Astrocyte (in vitro differentiated cells and primary cell): ENCODE data around the gene PRRG1. TPM values are rescaled to one million over a fixed set of nuclear protein-coding genes. Genes with fewer than 3 reads are reported as not detected.
A peak's percentile ranks its signal among the peaks of the same experiment; 100 is the strongest.

Experiments used
- DNase-seq: peaks from one replicate; pipeline ENCODE4 v3.0.0-alpha.2; 2010; ENCODE audit warnings: low read depth
- FAIRE-seq: peaks from 2 replicates; lab custom pipeline; 2011; peaks lifted over from hg19 to GRCh38; lab: Jason Lieb, UNC
- H2AFZ ChIP-seq: 2 replicates; pipeline ENCODE4 v1.6.0; 2012; ENCODE audit warnings: low read depth, low read length, inconsistent platforms
- H3K27ac ChIP-seq: 2 replicates; pipeline ENCODE4 v1.5.1; 2011; ENCODE audit warnings: low read depth, low read length, inconsistent platforms
- H3K27me3 ChIP-seq: 2 replicates; pipeline ENCODE4 v1.6.0; 2011; ENCODE audit warnings: low read length, inconsistent platforms; ENCODE audit not compliant: insufficient read depth
- H3K36me3 ChIP-seq: 2 replicates; pipeline ENCODE4 v1.5.1; 2011; ENCODE audit warnings: low read length, inconsistent platforms; ENCODE audit not compliant: insufficient read depth
- H3K4me1 ChIP-seq: 2 replicates; pipeline ENCODE4 v1.5.1; 2011; ENCODE audit warnings: low read length, inconsistent platforms; ENCODE audit not compliant: insufficient read depth
- H3K4me2 ChIP-seq: 2 replicates; pipeline ENCODE4 v1.6.0; 2012; ENCODE audit warnings: low read length, inconsistent platforms
- H3K4me3 ChIP-seq: 2 replicates; pipeline ENCODE4 v1.5.1; 2011; ENCODE audit warnings: low read depth, mild to moderate bottlenecking, low read length, inconsistent platforms; ENCODE audit not compliant: insufficient read depth
- H3K79me2 ChIP-seq: 2 replicates; pipeline ENCODE4 v1.6.0; 2012; ENCODE audit warnings: mild to moderate bottlenecking, low read length, inconsistent platforms; ENCODE audit not compliant: insufficient read depth
- H3K9ac ChIP-seq: 2 replicates; pipeline ENCODE4 v1.6.0; 2012; ENCODE audit warnings: mild to moderate bottlenecking, low read length, inconsistent platforms
- H3K9me3 ChIP-seq: 2 replicates; pipeline ENCODE4 v1.5.1; 2012; ENCODE audit warnings: low read depth, mild to moderate bottlenecking, low read length, inconsistent platforms; ENCODE audit not compliant: insufficient read depth
- H4K20me1 ChIP-seq: 2 replicates; pipeline ENCODE4 v1.6.0; 2012; ENCODE audit warnings: low read length, inconsistent platforms; ENCODE audit not compliant: insufficient read depth
- H3K27ac Mint-ChIP-seq: one replicate; pipeline ENCODE4 v1.8.0; 2021; ENCODE audit warnings: mild to moderate bottlenecking, mixed read lengths; ENCODE audit not compliant: unreplicated experiment
- H3K27me3 Mint-ChIP-seq: one replicate; pipeline ENCODE4 v1.8.0; 2021; ENCODE audit warnings: low read depth, mixed read lengths; ENCODE audit not compliant: unreplicated experiment
- H3K36me3 Mint-ChIP-seq: one replicate; pipeline ENCODE4 v1.8.0; 2021; ENCODE audit warnings: low read depth, mixed read lengths; ENCODE audit not compliant: unreplicated experiment
- H3K4me1 Mint-ChIP-seq: one replicate; pipeline ENCODE4 v1.8.0; 2021; ENCODE audit warnings: low read depth, mixed read lengths; ENCODE audit not compliant: unreplicated experiment
- H3K4me3 Mint-ChIP-seq: one replicate; pipeline ENCODE4 v1.8.0; 2021; ENCODE audit warnings: mild to moderate bottlenecking, moderate library complexity, mixed read lengths; ENCODE audit not compliant: unreplicated experiment
- H3K9me3 Mint-ChIP-seq: one replicate; pipeline ENCODE4 v1.8.0; 2021; ENCODE audit warnings: mild to moderate bottlenecking, mixed read lengths; ENCODE audit not compliant: unreplicated experiment
- EZH2 ChIP-seq: IDR thresholded peaks from 2 replicates; pipeline ENCODE4 v1.6.1; 2012; ENCODE audit warnings: mild to moderate bottlenecking, low read length, inconsistent platforms; ENCODE audit not compliant: insufficient read depth
- total RNA-seq: library from RNA; stranded (reverse); gene quantifications from 2 replicates; pipeline ENCODE4 v1.2.1, GENCODE V29; 2021
- TF ChIP-seq, protein P1 (sequence below): IDR thresholded peaks from 2 replicates; pipeline ENCODE4 v1.5.1; 2011; ENCODE audit warnings: low read depth, mild to moderate bottlenecking, inconsistent platforms, low read length, moderate library complexity; ENCODE audit not compliant: insufficient read depth

PRRG1 gene
- total RNA-seq, 1 donor from 2014 or later = 33.7 TPM

DNA sequence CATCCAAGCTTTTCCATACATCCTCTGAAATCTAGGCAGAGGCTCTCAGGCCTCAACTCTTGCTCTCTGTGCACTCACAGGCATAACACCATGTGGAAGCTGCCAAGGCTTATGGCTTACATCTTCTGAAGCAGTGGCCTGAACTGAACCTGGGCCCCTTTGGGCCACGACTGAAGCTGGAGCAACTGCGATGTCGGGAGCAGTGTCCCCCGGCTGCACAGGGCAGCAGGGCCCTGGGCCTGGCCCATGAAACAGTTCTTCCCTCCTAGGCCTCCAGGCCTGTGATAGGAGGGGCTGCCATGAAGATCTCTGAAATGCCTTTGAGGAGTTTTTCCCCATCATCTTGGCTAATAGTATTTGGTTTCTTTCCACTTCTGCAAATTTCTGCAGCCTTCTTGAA lies 39.2 kb downstream of the PRRG1 start:
- no peak for TF ChIP-seq EZH2
- H3K79me2 ChIP-seq = no peaks in the 10 kb centered on the region
- Mint-ChIP-seq H3K36me3 (peaks cover 17% of the 10 kb centered on the region), H3K27ac (no peak overlapping the region), H3K27me3 (no peaks in the 10 kb centered on the region), H3K4me3 (no peak overlapping the region), H3K9me3 (peaks cover 4% of the 10 kb centered on the region), H3K4me1 (no peaks in the 10 kb centered on the region)
- H3K36me3 ChIP-seq = no peaks in the 10 kb centered on the region
- no peak overlapping the region for H3K4me3 ChIP-seq
- H3K4me2 ChIP-seq = no peak overlapping the region
- H3K9ac ChIP-seq = no peak overlapping the region
- DNase-seq (no peak), FAIRE-seq (no peak)
- H3K27me3 ChIP-seq = no peaks in the 10 kb centered on the region
- no peaks in the 10 kb centered on the region for H3K9me3 ChIP-seq
- no peak overlapping the region for H2AFZ ChIP-seq
- H3K27ac ChIP-seq = no peak overlapping the region
- no peaks in the 10 kb centered on the region for H3K4me1 ChIP-seq
- no peaks in the 10 kb centered on the region for H4K20me1 ChIP-seq

DNA sequence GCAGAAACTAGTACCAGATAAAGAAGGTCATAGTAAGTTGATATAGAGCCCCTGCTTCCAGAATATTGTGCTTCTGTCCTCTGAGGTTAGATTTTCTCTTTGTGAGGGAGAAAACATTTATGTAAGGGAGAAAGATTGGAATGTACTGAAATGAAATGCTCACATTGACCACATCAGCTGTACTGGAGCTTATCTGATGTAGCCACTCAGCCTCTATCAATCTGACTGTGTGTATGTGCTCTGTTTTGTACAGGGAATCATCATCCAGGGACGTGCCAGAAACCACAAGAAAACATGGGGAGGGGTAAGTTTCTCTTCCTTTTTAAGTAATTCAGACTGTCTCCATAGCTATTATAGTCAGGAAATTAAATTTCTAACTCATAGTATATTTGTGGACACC lies 56.8 kb downstream of the PRRG1 start:
- H3K79me2 ChIP-seq = no peaks in the 10 kb centered on the region
- peaks cover 16% of the 10 kb centered on the region for H3K4me1 Mint-ChIP-seq
- H3K4me3 ChIP-seq = no peak overlapping the region
- H3K36me3 ChIP-seq = no peaks in the 10 kb centered on the region
- TF ChIP-seq, protein P1, sequence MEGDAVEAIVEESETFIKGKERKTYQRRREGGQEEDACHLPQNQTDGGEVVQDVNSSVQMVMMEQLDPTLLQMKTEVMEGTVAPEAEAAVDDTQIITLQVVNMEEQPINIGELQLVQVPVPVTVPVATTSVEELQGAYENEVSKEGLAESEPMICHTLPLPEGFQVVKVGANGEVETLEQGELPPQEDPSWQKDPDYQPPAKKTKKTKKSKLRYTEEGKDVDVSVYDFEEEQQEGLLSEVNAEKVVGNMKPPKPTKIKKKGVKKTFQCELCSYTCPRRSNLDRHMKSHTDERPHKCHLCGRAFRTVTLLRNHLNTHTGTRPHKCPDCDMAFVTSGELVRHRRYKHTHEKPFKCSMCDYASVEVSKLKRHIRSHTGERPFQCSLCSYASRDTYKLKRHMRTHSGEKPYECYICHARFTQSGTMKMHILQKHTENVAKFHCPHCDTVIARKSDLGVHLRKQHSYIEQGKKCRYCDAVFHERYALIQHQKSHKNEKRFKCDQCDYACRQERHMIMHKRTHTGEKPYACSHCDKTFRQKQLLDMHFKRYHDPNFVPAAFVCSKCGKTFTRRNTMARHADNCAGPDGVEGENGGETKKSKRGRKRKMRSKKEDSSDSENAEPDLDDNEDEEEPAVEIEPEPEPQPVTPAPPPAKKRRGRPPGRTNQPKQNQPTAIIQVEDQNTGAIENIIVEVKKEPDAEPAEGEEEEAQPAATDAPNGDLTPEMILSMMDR = no peak
- TF ChIP-seq EZH2 = no peak
- no peak overlapping the region for H3K9ac ChIP-seq
- H3K9me3 Mint-ChIP-seq = no peaks in the 10 kb centered on the region
- peak; percentile 90 for DNase-seq
- no peaks in the 10 kb centered on the region for H4K20me1 ChIP-seq
- H3K27me3 ChIP-seq = no peaks in the 10 kb centered on the region
- no peaks in the 10 kb centered on the region for H3K9me3 ChIP-seq
- FAIRE-seq = peak; percentile 100
- H3K4me3 Mint-ChIP-seq = no peak overlapping the region
- peak overlapping the region; percentile 21 for H3K27ac ChIP-seq
- peaks cover 6% of the 10 kb centered on the region for H3K4me1 ChIP-seq
- peak overlapping the region; percentile 65 for H3K4me2 ChIP-seq
- peaks cover 2% of the 10 kb centered on the region for H3K36me3 Mint-ChIP-seq
- H3K27me3 Mint-ChIP-seq = no peaks in the 10 kb centered on the region
- H2AFZ ChIP-seq = no peak overlapping the region
- peak overlapping the region; percentile 75 for H3K27ac Mint-ChIP-seq

DNA sequence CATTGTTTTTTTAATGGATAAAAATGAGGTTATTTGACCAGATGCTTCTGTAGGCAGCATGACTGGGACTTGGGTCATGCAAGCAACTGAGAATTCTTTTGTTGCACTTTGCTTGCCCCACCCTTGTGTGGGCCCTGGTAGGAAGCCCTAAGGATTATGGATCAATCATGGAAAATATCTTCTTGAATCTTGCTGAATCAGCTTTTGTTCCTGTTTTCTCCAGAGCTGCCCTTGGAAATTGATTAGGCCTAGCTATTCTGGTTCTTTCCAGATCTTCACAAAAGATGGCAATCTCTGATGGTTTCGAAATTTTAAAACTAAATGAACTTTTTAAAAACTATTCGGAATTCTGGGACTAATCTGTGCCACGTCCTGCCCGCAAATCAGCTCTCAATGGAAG lies 58.6 kb downstream of the PRRG1 start:
- H3K9me3 Mint-ChIP-seq = no peaks in the 10 kb centered on the region
- no peak overlapping the region for H3K4me3 ChIP-seq
- H3K27ac Mint-ChIP-seq = no peak overlapping the region
- no peaks in the 10 kb centered on the region for H4K20me1 ChIP-seq
- H3K9me3 ChIP-seq = no peaks in the 10 kb centered on the region
- H3K4me3 Mint-ChIP-seq = no peak overlapping the region
- H3K27ac ChIP-seq = no peak overlapping the region
- FAIRE-seq = no peak
- peaks cover 16% of the 10 kb centered on the region for H3K4me1 Mint-ChIP-seq
- no peaks in the 10 kb centered on the region for H3K27me3 ChIP-seq
- no peaks in the 10 kb centered on the region for H3K36me3 ChIP-seq
- peaks cover 6% of the 10 kb centered on the region for H3K4me1 ChIP-seq
- H3K79me2 ChIP-seq = no peaks in the 10 kb centered on the region
- H3K36me3 Mint-ChIP-seq = peaks cover 2% of the 10 kb centered on the region
- no peak overlapping the region for H3K9ac ChIP-seq
- no peak overlapping the region for H2AFZ ChIP-seq
- H3K4me2 ChIP-seq = no peak overlapping the region
- TF ChIP-seq, protein P1 = no peak
- no peak for TF ChIP-seq EZH2
- H3K27me3 Mint-ChIP-seq = no peaks in the 10 kb centered on the region
- no peak for DNase-seq
